Measurements from ENCODE around the gene QPRT. TPM values are rescaled to one million over a fixed set of nuclear protein-coding genes. Genes with fewer than 3 reads are reported as not detected.

The QPRT gene
- total RNA-seq, 4 donors from 2014 or later = 2.2 to 5.5 (median 3.5) TPM

- 97% methylated on average over 6 of the region's 6 CpGs for WGBS
- DNase-seq (ENCODE audit: low spot score in 2 of 2) = no peak
- Histone ChIP-seq H3K9me3 (no peaks in the 10 kb centered on the region), H3K4me3 (no peak overlapping the region), H3K4me1 (peaks cover 4% of the 10 kb centered on the region), H3K27me3 (no peaks in the 10 kb centered on the region), H3K27ac (no peak overlapping the region), H3K36me3 (no peaks in the 10 kb centered on the region)
- TF ChIP-seq, protein P1, sequence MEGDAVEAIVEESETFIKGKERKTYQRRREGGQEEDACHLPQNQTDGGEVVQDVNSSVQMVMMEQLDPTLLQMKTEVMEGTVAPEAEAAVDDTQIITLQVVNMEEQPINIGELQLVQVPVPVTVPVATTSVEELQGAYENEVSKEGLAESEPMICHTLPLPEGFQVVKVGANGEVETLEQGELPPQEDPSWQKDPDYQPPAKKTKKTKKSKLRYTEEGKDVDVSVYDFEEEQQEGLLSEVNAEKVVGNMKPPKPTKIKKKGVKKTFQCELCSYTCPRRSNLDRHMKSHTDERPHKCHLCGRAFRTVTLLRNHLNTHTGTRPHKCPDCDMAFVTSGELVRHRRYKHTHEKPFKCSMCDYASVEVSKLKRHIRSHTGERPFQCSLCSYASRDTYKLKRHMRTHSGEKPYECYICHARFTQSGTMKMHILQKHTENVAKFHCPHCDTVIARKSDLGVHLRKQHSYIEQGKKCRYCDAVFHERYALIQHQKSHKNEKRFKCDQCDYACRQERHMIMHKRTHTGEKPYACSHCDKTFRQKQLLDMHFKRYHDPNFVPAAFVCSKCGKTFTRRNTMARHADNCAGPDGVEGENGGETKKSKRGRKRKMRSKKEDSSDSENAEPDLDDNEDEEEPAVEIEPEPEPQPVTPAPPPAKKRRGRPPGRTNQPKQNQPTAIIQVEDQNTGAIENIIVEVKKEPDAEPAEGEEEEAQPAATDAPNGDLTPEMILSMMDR (IDR thresholded peaks at IDR 0.05) = no peak
- TF ChIP-seq POLR2AphosphoS5 (IDR thresholded peaks at IDR 0.05) (no peak), POLR2A (IDR thresholded peaks at IDR 0.05) (no peak)
Measured at GRCh38 chr16:29673501-29673900, 5.5 kb upstream of the QPRT start.

- H3K36me3 ChIP-seq = no peaks in the 10 kb centered on the region
- no peaks in the 10 kb centered on the region for H3K27me3 ChIP-seq
- TF ChIP-seq, protein P1 (IDR thresholded peaks at IDR 0.05) = no peak
- no peak for TF ChIP-seq POLR2AphosphoS5 (IDR thresholded peaks at IDR 0.05)
- no peak for TF ChIP-seq EP300 (IDR thresholded peaks at IDR 0.05)
- TF ChIP-seq POLR2A (IDR thresholded peaks at IDR 0.05) = no peak
- H3K4me3 ChIP-seq = no peak overlapping the region
- no peak for DNase-seq (ENCODE audit: low spot score in 2 of 2)
- H3K4me1 ChIP-seq = peaks cover 5% of the 10 kb centered on the region
- H3K27ac ChIP-seq = no peak overlapping the region
- no peaks in the 10 kb centered on the region for H3K9me3 ChIP-seq
- 41% methylated on average over 13 of the region's 13 CpGs for WGBS
Measured at GRCh38 chr16:29674188-29674587, 4.8 kb upstream of the QPRT start.

GRCh38 chr16:29675811-29676643, 3.0 kb upstream of the QPRT start:
- H3K9me3 ChIP-seq = no peaks in the 10 kb centered on the region
- no peaks in the 10 kb centered on the region for H3K27me3 ChIP-seq
- no peak overlapping the region for H3K4me3 ChIP-seq
- DNase-seq (ENCODE audit: low spot score in 2 of 2) = no peak
- TF ChIP-seq, protein P1 (IDR thresholded peaks at IDR 0.05) = no peak
- TF ChIP-seq POLR2A (IDR thresholded peaks at IDR 0.05) (no peak), POLR2AphosphoS5 (IDR thresholded peaks at IDR 0.05) (no peak), EP300 (IDR thresholded peaks at IDR 0.05) (no peak)
- peaks cover 9% of the 10 kb centered on the region for H3K4me1 ChIP-seq
- H3K27ac ChIP-seq = no peak overlapping the region
- H3K36me3 ChIP-seq = no peaks in the 10 kb centered on the region
- WGBS = 56% methylated on average over 3 of the region's 3 CpGs

- Histone ChIP-seq H3K4me3 (no peak overlapping the region), H3K4me1 (peaks cover 9% of the 10 kb centered on the region), H3K36me3 (no peaks in the 10 kb centered on the region), H3K27me3 (no peaks in the 10 kb centered on the region), H3K9me3 (no peaks in the 10 kb centered on the region), H3K27ac (no peak overlapping the region)
- TF ChIP-seq POLR2A (IDR thresholded peaks at IDR 0.05) (no peak), EP300 (IDR thresholded peaks at IDR 0.05) (no peak), POLR2AphosphoS5 (IDR thresholded peaks at IDR 0.05) (no peak)
- TF ChIP-seq, protein P1 (IDR thresholded peaks at IDR 0.05) = no peak
- no peak for DNase-seq (ENCODE audit: low spot score in 2 of 2)
- WGBS = 90% methylated on average over 23 of the region's 23 CpGs
Measured at GRCh38 chr16:29676989-29677785, 1.8 kb upstream of the QPRT start.

- no peaks in the 10 kb centered on the region for H3K9me3 ChIP-seq
- no peak overlapping the region for H3K4me3 ChIP-seq
- 69% methylated on average over 9 of the region's 10 CpGs for WGBS
- H3K36me3 ChIP-seq = no peaks in the 10 kb centered on the region
- DNase-seq (ENCODE audit: low spot score in 2 of 2) = no peak
- no peak overlapping the region for H3K27ac ChIP-seq
- H3K4me1 ChIP-seq = peaks cover 5% of the 10 kb centered on the region
- H3K27me3 ChIP-seq = no peaks in the 10 kb centered on the region
- TF ChIP-seq EP300 (IDR thresholded peaks at IDR 0.05) (no peak), POLR2A (IDR thresholded peaks at IDR 0.05) (no peak), POLR2AphosphoS5 (IDR thresholded peaks at IDR 0.05) (no peak)
- TF ChIP-seq, protein P1 (IDR thresholded peaks at IDR 0.05) = no peak
Measured at GRCh38 chr16:29680180-29680598, 1.2 kb downstream of the QPRT start.

Data from suprapubic skin (tissue), 4 donors.